ENCODE data around the gene MC1R.
"Not testable (repeated sequence)": the region's sequence is repeated elsewhere in the genome, so short reads cannot be mapped to it uniquely, and the experiment has no call there.

The MC1R gene

GRCh38 chr16:89915303-89916232 is 3.1 kb upstream of the MC1R start:
- no peak for DNase-seq

GRCh38 chr16:89917773-89918452 is 749 bp upstream of the MC1R start:
- DNase-seq: no peak

- no peak for DNase-seq
Observed at GRCh38 chr16:89919535-89920406, 1.1 kb downstream of the MC1R start.

- DNase-seq: no peak
Observed at GRCh38 chr16:89920723-89921122, 2.1 kb downstream of the MC1R start.

GRCh38 chr16:89921131-89921701 is 2.6 kb downstream of the MC1R start:
- DNase-seq: no peak

GRCh38 chr16:89921702-89922476 is 3.2 kb downstream of the MC1R start:
- peak; percentile 57 for DNase-seq

- DNase-seq: peak; percentile 47
Observed at GRCh38 chr16:89922477-89922883, 3.8 kb downstream of the MC1R start.

- peak; percentile 52 for DNase-seq
Observed at GRCh38 chr16:89922884-89923639, 4.4 kb downstream of the MC1R start, which contains the start of gene TUBB3. Gene TUBB3 (plus strand): TSS chr16:89923342. CDS start chr16:89923402, 60 bp downstream.

- DNase-seq: peak; percentile 29
Observed at GRCh38 chr16:89923640-89924296, 5.1 kb downstream of the MC1R start.

- DNase-seq: peak; percentile 19
Observed at GRCh38 chr16:89924297-89924924, 5.7 kb downstream of the MC1R start.

- DNase-seq: no peak
Observed at GRCh38 chr16:89924925-89925307, 6.3 kb downstream of the MC1R start.

GRCh38 chr16:89925596-89926079 is 7.0 kb downstream of the MC1R start:
- DNase-seq: no peak

- DNase-seq: no peak
Observed at GRCh38 chr16:89931305-89931896, 12.7 kb downstream of the MC1R start.

GRCh38 chr16:89931964-89932363 is 13.3 kb downstream of the MC1R start:
- DNase-seq: no peak

GRCh38 chr16:89934019-89934418 is 15.4 kb downstream of the MC1R start:
- not testable (repeated sequence) for DNase-seq

- no peak for DNase-seq
Observed at GRCh38 chr16:89934611-89935553, 16.2 kb downstream of the MC1R start.

- DNase-seq: not testable (repeated sequence)
Observed at GRCh38 chr16:89935620-89936019, 17.0 kb downstream of the MC1R start.

- DNase-seq: no peak
Observed at GRCh38 chr16:89936034-89936433, 17.4 kb downstream of the MC1R start.

Data from NCI-H2227 treated with DMSO at 0.1 percent for 48 hours (cell line).